LNCaP clone FGC (cell line): Measurements from ENCODE around the gene MYL11.
"Not testable (repeated sequence)": the region's sequence is repeated elsewhere in the genome, so short reads cannot be mapped to it uniquely, and the experiment has no call there.

Experiments used
- DNase-seq: peaks from one replicate; pipeline ENCODE4 v3.0.0-alpha.2; 2011; ENCODE audit warnings: low read depth
- H3K4me3 ChIP-seq: 2 replicates; pipeline ENCODE4 v1.5.1; 2011; ENCODE audit warnings: mild to moderate bottlenecking, low read depth, low read length, control low read depth
- TF ChIP-seq, protein P1 (sequence below): IDR thresholded peaks from 2 replicates; pipeline ENCODE4 v1.5.1; 2012; ENCODE audit warnings: mild to moderate bottlenecking; ENCODE audit not compliant: control insufficient read depth, insufficient read depth; ENCODE audit errors: extremely low read depth

The MYL11 gene

GRCh38 chr16:30395155-30395991, 20.8 kb downstream of the MYL11 start, which contains the start of gene ZNF48:
Gene ZNF48 (plus strand): TSS chr16:30395420. CDS start chr16:30395795, 375 bp downstream.
- peak; percentile 35 for DNase-seq
- TF ChIP-seq, protein P1, sequence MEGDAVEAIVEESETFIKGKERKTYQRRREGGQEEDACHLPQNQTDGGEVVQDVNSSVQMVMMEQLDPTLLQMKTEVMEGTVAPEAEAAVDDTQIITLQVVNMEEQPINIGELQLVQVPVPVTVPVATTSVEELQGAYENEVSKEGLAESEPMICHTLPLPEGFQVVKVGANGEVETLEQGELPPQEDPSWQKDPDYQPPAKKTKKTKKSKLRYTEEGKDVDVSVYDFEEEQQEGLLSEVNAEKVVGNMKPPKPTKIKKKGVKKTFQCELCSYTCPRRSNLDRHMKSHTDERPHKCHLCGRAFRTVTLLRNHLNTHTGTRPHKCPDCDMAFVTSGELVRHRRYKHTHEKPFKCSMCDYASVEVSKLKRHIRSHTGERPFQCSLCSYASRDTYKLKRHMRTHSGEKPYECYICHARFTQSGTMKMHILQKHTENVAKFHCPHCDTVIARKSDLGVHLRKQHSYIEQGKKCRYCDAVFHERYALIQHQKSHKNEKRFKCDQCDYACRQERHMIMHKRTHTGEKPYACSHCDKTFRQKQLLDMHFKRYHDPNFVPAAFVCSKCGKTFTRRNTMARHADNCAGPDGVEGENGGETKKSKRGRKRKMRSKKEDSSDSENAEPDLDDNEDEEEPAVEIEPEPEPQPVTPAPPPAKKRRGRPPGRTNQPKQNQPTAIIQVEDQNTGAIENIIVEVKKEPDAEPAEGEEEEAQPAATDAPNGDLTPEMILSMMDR: peak; percentile 66
- H3K4me3 ChIP-seq: peak within 1 kb of the TSS; percentile 60

DNA sequence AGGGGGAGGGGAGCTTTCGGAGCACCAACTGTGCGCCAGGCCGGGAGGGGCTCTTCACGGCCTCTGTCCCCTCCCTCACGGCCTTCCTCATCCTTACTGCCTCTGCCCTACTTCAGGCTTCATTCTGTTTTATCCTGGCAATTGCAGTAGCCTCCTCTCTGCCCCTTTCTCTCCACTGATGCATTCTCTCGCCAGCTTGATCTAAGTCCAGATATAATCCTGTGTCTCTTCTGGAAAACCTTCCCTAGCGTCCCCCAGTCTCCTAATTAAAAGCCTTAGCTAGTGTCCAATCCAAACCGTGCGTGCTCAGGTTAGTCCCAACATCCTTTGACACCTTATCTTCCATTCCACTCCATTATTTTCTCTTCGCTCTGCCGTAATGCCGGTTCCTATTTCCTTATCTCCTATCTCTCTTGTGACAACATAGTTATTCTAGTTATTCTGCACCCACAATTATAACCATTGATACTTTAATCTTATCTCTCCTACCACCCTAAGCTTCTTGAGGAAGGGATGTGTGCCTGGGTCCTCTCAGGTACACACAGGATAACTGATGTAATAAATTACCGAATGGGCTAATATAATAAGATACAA, 21.5 kb downstream of the MYL11 start:
- TF ChIP-seq, protein P1: no peak
- no peak for DNase-seq

DNA sequence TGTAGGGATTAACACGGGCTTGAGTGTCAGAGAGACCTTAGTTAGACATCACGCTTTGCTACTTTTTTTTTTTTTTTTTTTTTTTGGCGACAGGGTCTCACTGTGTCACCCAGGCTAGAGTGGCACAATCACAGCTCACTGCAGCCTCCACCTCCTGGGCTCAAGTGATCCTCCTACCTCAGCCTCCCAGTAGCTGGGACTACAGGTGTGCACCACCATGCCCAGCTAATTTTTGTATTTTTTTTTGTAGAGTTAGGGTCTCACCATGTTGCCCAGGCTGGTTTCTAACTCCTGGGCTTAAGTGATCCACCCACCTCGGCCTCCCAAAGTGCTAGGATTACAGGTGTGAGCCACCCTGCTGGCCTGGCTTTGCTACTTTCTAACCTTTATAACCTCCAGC, 22.0 kb downstream of the MYL11 start:
- H3K4me3 ChIP-seq: peak overlapping the region; percentile 60
- DNase-seq: not testable (repeated sequence)

More for the DNA sequence above, 21.5 kb downstream of the MYL11 start:
- peak overlapping the region; percentile 60 for H3K4me3 ChIP-seq

- no peak for DNase-seq
- peak overlapping the region; percentile 60; the same call in 1 of the 2 replicates for H3K4me3 ChIP-seq
- TF ChIP-seq, protein P1: no peak
Measured at GRCh38 chr16:30397056-30397455, 22.5 kb downstream of the MYL11 start.

GRCh38 chr16:30397776-30398660, 23.4 kb downstream of the MYL11 start:
- TF ChIP-seq, protein P1: no peak
- H3K4me3 ChIP-seq: no peak overlapping the region
- no peak for DNase-seq

- DNase-seq: no peak
- H3K4me3 ChIP-seq: no peak overlapping the region
- TF ChIP-seq, protein P1: no peak
Measured at GRCh38 chr16:30398661-30399434, 24.2 kb downstream of the MYL11 start.
